Measurements from ENCODE around the gene SPIRE1. TPM values are rescaled to one million over a fixed set of nuclear protein-coding genes. Genes with fewer than 3 reads are reported as not detected.
"Not testable (repeated sequence)": the region's sequence is repeated elsewhere in the genome, so short reads cannot be mapped to it uniquely, and the experiment has no call there.

SPIRE1 gene
- total RNA-seq, 4 donors from 2014 or later = 1.9 to 25.3 (median 13.4) TPM

DNA sequence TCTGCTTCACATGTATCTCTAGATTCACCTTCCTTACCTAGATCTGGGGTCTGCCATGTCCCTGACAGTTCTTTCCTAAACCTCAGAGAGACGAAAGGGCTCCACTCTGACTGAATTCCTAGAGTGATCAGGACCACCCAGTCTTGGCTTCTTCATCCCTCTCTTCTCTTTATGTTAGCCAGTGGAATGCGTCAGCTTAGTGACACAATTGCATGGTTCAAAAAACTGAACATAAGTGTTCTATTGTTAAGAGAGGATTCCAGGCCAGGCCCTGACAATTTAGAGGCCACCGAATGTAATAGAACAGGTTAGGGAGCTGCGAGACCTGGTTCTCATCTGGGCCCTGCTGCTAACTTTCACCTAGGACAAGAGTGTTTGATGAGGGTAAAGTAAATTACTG is 240.2 kb downstream of the SPIRE1 start:
- intact Hi-C loops (cut with DNase I) = no loop called here
- H3K27ac ChIP-seq = no peak overlapping the region

DNA sequence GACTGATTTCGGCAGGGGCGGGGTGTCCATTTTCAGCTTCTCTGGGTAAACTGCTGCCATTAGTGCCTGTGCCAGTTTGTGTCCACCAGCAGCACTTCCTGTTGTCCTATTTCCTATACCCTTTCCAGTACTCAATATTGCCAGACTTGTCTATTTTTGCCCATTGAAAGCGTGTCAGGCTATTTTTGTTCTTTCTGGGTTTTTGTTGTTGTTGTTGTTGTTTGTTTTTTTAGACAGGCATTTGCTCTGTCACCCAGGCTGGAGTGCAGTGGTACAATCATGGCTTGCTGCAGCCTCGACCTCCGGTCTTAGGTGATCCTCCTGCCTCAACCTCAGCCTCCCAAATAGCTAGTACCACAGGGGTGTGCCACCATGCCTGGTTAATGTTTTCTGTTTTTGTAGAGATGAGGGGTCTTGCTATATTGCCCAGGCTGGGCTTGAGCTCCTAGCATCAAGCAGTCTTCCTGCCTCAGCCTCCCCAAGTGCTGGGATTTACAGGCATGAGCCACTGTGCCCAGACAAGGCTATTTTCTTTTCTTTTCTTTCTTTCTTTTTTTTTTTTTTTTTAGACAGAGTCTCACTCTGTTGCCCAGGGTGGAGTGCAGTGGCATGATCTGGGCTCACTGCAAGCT is 241.7 kb downstream of the SPIRE1 start:
- Histone ChIP-seq H3K4me3 (no peak overlapping the region), H3K4me1 (peaks cover 4 to 32% (median 13%) of the 10 kb centered on the region in 3 donors), H3K27ac (peak overlapping the region in 3 of 4 donors; percentile 48 to 62 (median 57)), H3K9me3 (no peaks in the 10 kb centered on the region), H3K27me3 (no peaks in the 10 kb centered on the region), H3K36me3 (no peaks in the 10 kb centered on the region)
- WGBS, 2 donors = 71% methylated on average over 5 of the region's 5 CpGs
- intact Hi-C loops (cut with DNase I) = no loop called here
- DNase-seq = no peak
- no peak for TF ChIP-seq POLR2A (IDR thresholded peaks at IDR 0.05)
- TF ChIP-seq, protein P1, sequence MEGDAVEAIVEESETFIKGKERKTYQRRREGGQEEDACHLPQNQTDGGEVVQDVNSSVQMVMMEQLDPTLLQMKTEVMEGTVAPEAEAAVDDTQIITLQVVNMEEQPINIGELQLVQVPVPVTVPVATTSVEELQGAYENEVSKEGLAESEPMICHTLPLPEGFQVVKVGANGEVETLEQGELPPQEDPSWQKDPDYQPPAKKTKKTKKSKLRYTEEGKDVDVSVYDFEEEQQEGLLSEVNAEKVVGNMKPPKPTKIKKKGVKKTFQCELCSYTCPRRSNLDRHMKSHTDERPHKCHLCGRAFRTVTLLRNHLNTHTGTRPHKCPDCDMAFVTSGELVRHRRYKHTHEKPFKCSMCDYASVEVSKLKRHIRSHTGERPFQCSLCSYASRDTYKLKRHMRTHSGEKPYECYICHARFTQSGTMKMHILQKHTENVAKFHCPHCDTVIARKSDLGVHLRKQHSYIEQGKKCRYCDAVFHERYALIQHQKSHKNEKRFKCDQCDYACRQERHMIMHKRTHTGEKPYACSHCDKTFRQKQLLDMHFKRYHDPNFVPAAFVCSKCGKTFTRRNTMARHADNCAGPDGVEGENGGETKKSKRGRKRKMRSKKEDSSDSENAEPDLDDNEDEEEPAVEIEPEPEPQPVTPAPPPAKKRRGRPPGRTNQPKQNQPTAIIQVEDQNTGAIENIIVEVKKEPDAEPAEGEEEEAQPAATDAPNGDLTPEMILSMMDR (IDR thresholded peaks at IDR 0.05) = no peak

More for the DNA sequence above, 240.2 kb downstream of the SPIRE1 start:
- Histone ChIP-seq H3K4me3 (no peak overlapping the region), H3K9me3 (no peaks in the 10 kb centered on the region), H3K27me3 (no peaks in the 10 kb centered on the region), H3K4me1 (peaks cover 4 to 32% (median 13%) of the 10 kb centered on the region in 3 donors), H3K36me3 (no peaks in the 10 kb centered on the region)
- DNase-seq = no peak
- TF ChIP-seq, protein P1 (IDR thresholded peaks at IDR 0.05) = no peak
- no peak for TF ChIP-seq POLR2A (IDR thresholded peaks at IDR 0.05)
- WGBS, 2 donors = 66 to 74% methylated on average over 4 of the region's 4 CpGs

DNA sequence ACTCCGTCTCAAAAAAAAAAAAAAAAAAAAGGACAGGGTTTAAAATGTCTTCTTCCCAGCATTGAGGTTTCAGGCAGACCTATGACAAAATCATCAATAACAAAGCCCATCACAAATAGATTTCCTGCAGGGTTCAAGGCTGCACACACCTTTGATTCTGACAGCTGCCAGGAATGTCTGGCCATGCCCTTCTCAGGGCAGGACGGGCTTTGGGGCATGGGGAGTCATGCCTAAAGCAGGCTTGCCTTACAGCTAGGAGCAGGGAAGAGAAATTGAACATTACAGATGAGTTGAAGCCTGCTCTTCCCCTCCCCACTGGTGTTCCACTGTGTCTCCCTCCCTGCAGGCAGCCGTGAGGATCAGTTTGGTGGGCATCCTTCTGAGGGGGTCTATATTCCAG is 246.5 kb downstream of the SPIRE1 start:
- Histone ChIP-seq H3K27ac (no peak overlapping the region), H3K27me3 (peaks cover 0 to 6% (median 0%) of the 10 kb centered on the region in 4 donors), H3K4me1 (peaks cover 11 to 40% (median 11%) of the 10 kb centered on the region in 3 donors), H3K36me3 (no peaks in the 10 kb centered on the region), H3K9me3 (no peaks in the 10 kb centered on the region), H3K4me3 (no peak overlapping the region)
- no peak for DNase-seq
- WGBS, 2 donors = 87 to 95% methylated on average over 3 of the region's 3 CpGs
- TF ChIP-seq, protein P1 (IDR thresholded peaks at IDR 0.05) = no peak
- no peak for TF ChIP-seq POLR2A (IDR thresholded peaks at IDR 0.05)
- intact Hi-C loops (cut with DNase I) = no loop called here

DNA sequence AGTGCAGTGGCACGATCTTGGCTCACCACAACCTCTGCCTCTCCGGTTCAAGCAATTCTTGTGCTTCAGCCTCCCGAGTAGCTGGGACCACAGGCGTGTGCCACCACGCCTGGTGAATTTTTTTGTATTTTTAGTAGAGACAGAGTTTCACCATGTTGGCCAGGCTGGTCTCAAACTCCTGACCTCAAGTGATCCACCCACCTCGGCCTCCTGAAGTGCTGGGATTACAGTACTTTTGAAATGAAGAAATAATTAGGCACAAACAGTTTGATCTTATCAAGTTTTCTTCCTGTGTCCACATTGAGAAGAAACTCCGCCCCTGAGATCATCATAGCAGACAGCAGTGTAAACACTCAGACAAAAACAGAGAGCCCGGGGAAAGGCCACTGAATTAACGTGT is 247.2 kb downstream of the SPIRE1 start:
- Histone ChIP-seq H3K4me1 (peaks cover 11 to 36% (median 11%) of the 10 kb centered on the region in 3 donors), H3K27me3 (peaks cover 0 to 13% (median 0%) of the 10 kb centered on the region in 4 donors)
- intact Hi-C loops (cut with DNase I); H3K4me3 ChIP-seq; H3K27ac ChIP-seq; H3K36me3 ChIP-seq; DNase-seq; H3K9me3 ChIP-seq: not testable (repeated sequence)
- WGBS, 2 donors = 68 to 91% methylated on average over 7 to 9 of the region's 9 CpGs

DNA sequence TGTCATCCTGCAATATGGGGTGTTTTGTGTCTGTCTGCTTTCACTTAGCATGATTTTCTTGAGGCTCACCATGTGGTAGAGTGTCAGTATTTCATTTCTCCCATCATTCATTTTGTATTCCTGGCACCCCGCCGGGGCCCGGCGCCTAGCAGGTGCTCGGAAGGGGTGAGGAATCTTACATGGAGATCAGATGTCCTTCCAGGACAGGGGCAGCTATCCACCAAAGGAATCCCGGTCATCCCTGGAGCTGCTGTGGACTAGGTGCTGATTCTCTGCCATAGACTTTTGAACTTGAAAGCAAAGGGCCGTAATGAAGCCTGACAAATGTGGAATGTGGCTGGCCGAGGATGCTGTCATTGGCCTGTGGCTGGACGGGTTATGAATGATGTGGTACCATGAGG is 247.8 kb downstream of the SPIRE1 start:
- Histone ChIP-seq H3K27ac (no peak overlapping the region), H3K27me3 (peaks cover 0 to 19% (median 0%) of the 10 kb centered on the region in 4 donors), H3K36me3 (no peaks in the 10 kb centered on the region), H3K9me3 (no peaks in the 10 kb centered on the region), H3K4me1 (peaks cover 7 to 29% (median 11%) of the 10 kb centered on the region in 3 donors), H3K4me3 (no peak overlapping the region)
- DNase-seq = no peak
- intact Hi-C loops (cut with DNase I) = no loop called here
- TF ChIP-seq POLR2A (IDR thresholded peaks at IDR 0.05) = no peak
- TF ChIP-seq, protein P1 (IDR thresholded peaks at IDR 0.05) = no peak
- 93 to 100% methylated on average over 3 to 4 of the region's 9 CpGs for WGBS, 2 donors

Data from esophagus squamous epithelium (tissue), 5 donors.